ENCODE data around the gene SYT11. TPM values are rescaled to one million over a fixed set of nuclear protein-coding genes. Genes with fewer than 3 reads are reported as not detected.

Gene SYT11
- total and polyA plus RNA-seq, 8 donors, result 0.46 to 5.8 (median 1.5) TPM

GRCh38 chr1:155835548-155835947 is 23.8 kb upstream of the SYT11 start:
- TF ChIP-seq CTCF (IDR thresholded peaks at IDR 0.05), result no peak
- Histone ChIP-seq H3K36me3 (no peaks in the 10 kb centered on the region), H3K27me3 (no peaks in the 10 kb centered on the region), H3K4me1 (no peaks in the 10 kb centered on the region), H3K27ac (no peak overlapping the region), H3K4me3 (no peak overlapping the region), H3K9me3 (no peaks in the 10 kb centered on the region)
- ATAC-seq (no peak), DNase-seq (no peak), FAIRE-seq (no peak)
- WGBS, 2 donors, result 92 to 95% methylated on average over 6 of the region's 6 CpGs
- intact Hi-C loops (cut with DNase I), result no loop called here

- TF ChIP-seq CTCF (IDR thresholded peaks at IDR 0.05), result no peak
- WGBS, 2 donors, result 70 to 72% methylated on average over 5 of the region's 5 CpGs
- DNase-seq (no peak), FAIRE-seq (no peak), ATAC-seq (no peak)
- Histone ChIP-seq H3K27me3 (no peaks in the 10 kb centered on the region), H3K4me3 (no peak overlapping the region), H3K4me1 (no peaks in the 10 kb centered on the region), H3K36me3 (no peaks in the 10 kb centered on the region), H3K9me3 (no peaks in the 10 kb centered on the region), H3K27ac (no peak overlapping the region)
- intact Hi-C loops (cut with DNase I), result no loop called here
Measured at GRCh38 chr1:155840386-155840785, 19.0 kb upstream of the SYT11 start.

- ATAC-seq, result no peak
- no peak for FAIRE-seq
- Histone ChIP-seq H3K27ac (no peak overlapping the region), H3K27me3 (no peaks in the 10 kb centered on the region), H3K36me3 (no peaks in the 10 kb centered on the region), H3K9me3 (no peaks in the 10 kb centered on the region), H3K4me1 (no peaks in the 10 kb centered on the region), H3K4me3 (no peak overlapping the region)
- WGBS, 2 donors, result 85 to 93% methylated on average over 1 of the region's 1 CpG
- no peak for DNase-seq
- no peak for TF ChIP-seq CTCF (IDR thresholded peaks at IDR 0.05)
- intact Hi-C loops (cut with DNase I), result no loop called here
Measured at GRCh38 chr1:155844860-155845421, 14.4 kb upstream of the SYT11 start.

GRCh38 chr1:155847823-155848529 is 11.4 kb upstream of the SYT11 start:
- Histone ChIP-seq H3K4me1 (no peaks in the 10 kb centered on the region), H3K27ac (no peak overlapping the region), H3K9me3 (no peaks in the 10 kb centered on the region), H3K36me3 (peaks cover 0 to 11% (median 8%) of the 10 kb centered on the region in 3 donors), H3K4me3 (no peak overlapping the region), H3K27me3 (no peaks in the 10 kb centered on the region)
- intact Hi-C loops (cut with DNase I), result no loop called here
- no peak for DNase-seq
- WGBS, 2 donors, result 84 to 96% methylated on average over 1 of the region's 1 CpG
- no peak for TF ChIP-seq CTCF (IDR thresholded peaks at IDR 0.05)
- ATAC-seq, result no peak
- FAIRE-seq, result no peak

GRCh38 chr1:155850345-155850744 is 9.0 kb upstream of the SYT11 start:
- intact Hi-C loops (cut with DNase I), result no loop called here
- no peak for TF ChIP-seq CTCF (IDR thresholded peaks at IDR 0.05)
- FAIRE-seq, result no peak
- no peak for DNase-seq
- peaks cover 0 to 26% (median 13%) of the 10 kb centered on the region in 3 donors for H3K36me3 ChIP-seq
- no peak overlapping the region for H3K4me3 ChIP-seq
- H3K27me3 ChIP-seq, result no peaks in the 10 kb centered on the region
- 76 to 80% methylated on average over 3 of the region's 3 CpGs for WGBS, 2 donors
- ATAC-seq, result no peak
- no peaks in the 10 kb centered on the region for H3K4me1 ChIP-seq
- H3K27ac ChIP-seq, result no peak overlapping the region
- H3K9me3 ChIP-seq, result no peaks in the 10 kb centered on the region

Data from pancreas (tissue), 10 donors.